Superior temporal gyrus (tissue), 1 donor: ENCODE results near the gene ATF4.

Experiments
- DNase-seq: peaks from one replicate; pipeline ENCODE4 v3.0.0-alpha.2; 2016; ENCODE audit errors: extremely low spot score

Gene ATF4

GRCh38 chr22:39528080-39528661 is 7.8 kb downstream of the ATF4 start:
- DNase-seq: no peak

GRCh38 chr22:39528681-39529486 is 8.5 kb downstream of the ATF4 start:
- peak; percentile 90 for DNase-seq

GRCh38 chr22:39529487-39529851 is 9.1 kb downstream of the ATF4 start:
- DNase-seq: no peak

- DNase-seq: no peak
Measured at GRCh38 chr22:39530116-39530515, 9.8 kb downstream of the ATF4 start.

- DNase-seq: no peak
Measured at GRCh38 chr22:39530692-39531331, 10.4 kb downstream of the ATF4 start.

GRCh38 chr22:39532215-39533073 is 12.1 kb downstream of the ATF4 start, which contains the start of gene RPS19BP1:
Gene RPS19BP1, minus strand, starts transcription at chr22:39532748. Its CDS starts 10 bp downstream, at chr22:39532738.
- DNase-seq: peak; percentile 100

GRCh38 chr22:39534092-39534506 is 13.7 kb downstream of the ATF4 start:
- DNase-seq: no peak

- peak; percentile 82 for DNase-seq
Measured at GRCh38 chr22:39534591-39535356, 14.4 kb downstream of the ATF4 start.

- DNase-seq: no peak
Measured at GRCh38 chr22:39535357-39535725, 15.0 kb downstream of the ATF4 start.

GRCh38 chr22:39535831-39536449 is 15.6 kb downstream of the ATF4 start:
- DNase-seq: no peak

- no peak for DNase-seq
Measured at GRCh38 chr22:39536711-39537110, 16.3 kb downstream of the ATF4 start.

- no peak for DNase-seq
Measured at GRCh38 chr22:39537975-39538374, 17.6 kb downstream of the ATF4 start.

- DNase-seq: no peak
Measured at GRCh38 chr22:39543095-39543494, 22.7 kb downstream of the ATF4 start.

GRCh38 chr22:39545386-39546365 is 25.3 kb downstream of the ATF4 start:
- no peak for DNase-seq

GRCh38 chr22:39546889-39547586 is 26.7 kb downstream of the ATF4 start:
- peak; percentile 70 for DNase-seq

GRCh38 chr22:39547587-39547947 is 27.2 kb downstream of the ATF4 start:
- no peak for DNase-seq

- no peak for DNase-seq
Measured at GRCh38 chr22:39553429-39553828, 33.1 kb downstream of the ATF4 start.

GRCh38 chr22:39554151-39554550 is 33.8 kb downstream of the ATF4 start:
- no peak for DNase-seq
